Endothelial cell of umbilical vein (primary cell): ENCODE data around the gene HID1. TPM values are rescaled to one million over a fixed set of nuclear protein-coding genes. Genes with fewer than 3 reads are reported as not detected.

ENCODE experiments used
- BruUV-seq: library from RNA; stranded (reverse); fragments of 400-500 nt; replicated peaks from 2 replicates; lab custom pipeline; 2021; lab: Mats Ljungman, UMichigan
- CTCF ChIA-PET: fragments of 300-600, 350-600 bp; sonication (Branson Sonifier 250); formaldehyde crosslinking; loops from one replicate; lab custom pipeline; 2021; ENCODE audit warnings: antibody characterized with exemption, inconsistent platforms; lab: Charles Lee
- POLR2A ChIA-PET: fragments of 300-600, 350-600 bp; sonication (Branson Sonifier 250); formaldehyde crosslinking; loops from one replicate; lab custom pipeline; 2021; ENCODE audit warnings: antibody characterized with exemption, inconsistent platforms; lab: Charles Lee
- DNase-seq: peaks from one replicate; pipeline ENCODE4 v3.0.0-alpha.2; 2011; ENCODE audit warnings: low read depth, low spot score
- FAIRE-seq: peaks from 2 replicates; lab custom pipeline; 2011; peaks lifted over from hg19 to GRCh38; lab: Jason Lieb, UNC
- H2AFZ ChIP-seq: 2 replicates; pipeline ENCODE4 v1.6.0; 2012; ENCODE audit warnings: low read depth, low read length, control low read depth, inconsistent platforms
- H3K27ac ChIP-seq: 2 replicates; pipeline ENCODE4 v1.5.1; 2011; ENCODE audit warnings: low read depth, mild to moderate bottlenecking, control low read depth, low read length, moderate library complexity; ENCODE audit not compliant: insufficient read depth
- H3K27me3 ChIP-seq, 2 experiments: 2 replicates each; pipeline versions ENCODE4 v1.6.0 to v1.6.1; 2011; ENCODE audit warnings: low read length in 2 of 2, mixed read lengths in 1 of 2; ENCODE audit not compliant: control insufficient read depth in 2 of 2, insufficient read depth in 2 of 2
- H3K36me3 ChIP-seq, 2 experiments: 2 replicates in 1 of 2; 3 replicates in 1 of 2; pipeline ENCODE4 v1.5.1; 2011; ENCODE audit warnings: low read length in 2 of 2, mild to moderate bottlenecking in 1 of 2, moderate library complexity in 1 of 2; ENCODE audit not compliant: control insufficient read depth in 2 of 2, insufficient read depth in 2 of 2; ENCODE audit errors: extremely low read depth in 1 of 2
- H3K4me1 ChIP-seq: 3 replicates; pipeline ENCODE4 v1.5.1; 2011; ENCODE audit warnings: mild to moderate bottlenecking, low read length; ENCODE audit not compliant: control insufficient read depth, insufficient read depth; ENCODE audit errors: extremely low read depth
- H3K4me2 ChIP-seq: 2 replicates; pipeline ENCODE4 v1.6.1; 2011; ENCODE audit warnings: low read length, control low read depth, mixed read lengths; ENCODE audit not compliant: insufficient read depth
- H3K4me3 ChIP-seq, 3 experiments: fragments of 200-600 bp in 1 of 3; sonication (generic), shearing (Covaris generic) in 1 of 3; replicated peaks in 1 of 3; 2 replicates each; pipeline ENCODE4 v1.5.1; 2011 to 2016; ENCODE audit warnings: control low read depth in 3 of 3, low read length in 3 of 3, mild to moderate bottlenecking in 2 of 3, inconsistent platforms in 1 of 3, low read depth in 1 of 3, moderate library complexity in 1 of 3; ENCODE audit not compliant: insufficient read depth in 1 of 3
- H3K79me2 ChIP-seq: 2 replicates; pipeline ENCODE4 v1.6.0; 2012; ENCODE audit warnings: low read length, inconsistent platforms; ENCODE audit not compliant: control insufficient read depth, insufficient read depth
- H3K9ac ChIP-seq: replicated peaks from 2 replicates; pipeline ENCODE3; 2011; ENCODE audit warnings: low read length, control low read depth; ENCODE audit not compliant: insufficient read depth; ENCODE audit errors: extremely low read depth
- H3K9me1 ChIP-seq: replicated peaks from 3 replicates; pipeline ENCODE4 v1.6.0; 2011; ENCODE audit warnings: mild to moderate bottlenecking, low read length; ENCODE audit not compliant: control insufficient read depth, insufficient read depth; ENCODE audit errors: extremely low read depth
- H3K9me3 ChIP-seq: replicated peaks from 2 replicates; pipeline ENCODE4 v1.5.1; 2012; ENCODE audit warnings: low read length, inconsistent platforms; ENCODE audit not compliant: control insufficient read depth, insufficient read depth
- H4K20me1 ChIP-seq: replicated peaks from 2 replicates; pipeline ENCODE3; 2011; ENCODE audit warnings: mild to moderate bottlenecking, low read length; ENCODE audit not compliant: control insufficient read depth, insufficient read depth; ENCODE audit errors: extremely low read depth
- CTCF ChIP-seq, 2 donors: IDR thresholded peaks; 1 replicate in 1 of 2; 2 replicates in 1 of 2; pipeline ENCODE4 v1.5.1; 2011; ENCODE audit warnings: low read length in 2 of 2, mild to moderate bottlenecking in 2 of 2, moderate library complexity in 2 of 2, control low read depth in 1 of 2, inconsistent platforms in 1 of 2, low read depth in 1 of 2; ENCODE audit not compliant: insufficient read depth in 1 of 2; ENCODE audit errors: extremely low read depth in 1 of 2
- FOS ChIP-seq: IDR thresholded peaks from 2 replicates; pipeline ENCODE4 v1.6.1; 2011; ENCODE audit warnings: mild to moderate bottlenecking, low read length, moderate library complexity, borderline replicate concordance; ENCODE audit not compliant: insufficient read depth
- GATA2 ChIP-seq: IDR thresholded peaks from 2 replicates; pipeline ENCODE4 v1.7.0; 2011; ENCODE audit warnings: low read depth, mild to moderate bottlenecking, moderate library complexity, mixed read lengths, low read length; ENCODE audit not compliant: insufficient read length, insufficient read depth
- MAX ChIP-seq: IDR thresholded peaks from 2 replicates; pipeline ENCODE4 v1.6.1; 2011; ENCODE audit not compliant: insufficient read depth, insufficient read length
- MYC ChIP-seq: IDR thresholded peaks from one replicate; pipeline ENCODE4 v1.6.1; 2011; ENCODE audit warnings: mild to moderate bottlenecking, low read depth, low read length
- POLR2A ChIP-seq: IDR thresholded peaks from 2 replicates; pipeline ENCODE4 v1.6.1; 2012; ENCODE audit warnings: low read depth, mild to moderate bottlenecking, control low read depth, low read length
- POLR2AphosphoS5 ChIP-seq: IDR thresholded peaks from 2 replicates; pipeline ENCODE4 v1.6.1; 2012; ENCODE audit warnings: low read depth, mild to moderate bottlenecking, control low read depth, low read length, moderate library complexity; ENCODE audit not compliant: insufficient read depth
- dilution Hi-C: fragments of 300-500 bp; cut with MboI; formaldehyde crosslinking; loops from one replicate; pipeline ENCODE4 v1.15.0; 2019; ENCODE audit warnings: low sequenced_read_pairs; ENCODE audit not compliant: extremely low pct_ligation_motif_present
- intact Hi-C: fragments of 100-400 bp; cut with micrococcal nuclease; formaldehyde crosslinking; loops from one replicate; pipeline ENCODE4 v1.10.0; 2022
- polyA plus RNA-seq, 4 experiments: library from polyadenylated mRNA; depleted of rRNA in 3 of 4; stranded (reverse) in 3 of 4; unstranded in 1 of 4; fragments of >200 nt; gene quantifications; 2 replicates each; pipeline versions ENCODE4 v1.2.1 to v1.2.3, GENCODE V29; 2011 to 2012; ENCODE audit warnings: missing spikeins in 1 of 4
- total RNA-seq: library from RNA; stranded (reverse); gene quantifications from 2 replicates; pipeline ENCODE4 v1.2.3, GENCODE V29; 2021

HID1 gene
- total and polyA plus RNA-seq, 2 donors (not counting 3 experiments of a cell fraction or from before 2014, with no cell fraction given): 41.4 to 53.3 TPM

- Histone ChIP-seq H3K79me2 (no peaks in the 10 kb centered on the region), H3K4me1 (no peaks in the 10 kb centered on the region), H3K9me1 (no peaks in the 10 kb centered on the region), H2AFZ (no peak overlapping the region), H3K27me3 (no peaks in the 10 kb centered on the region), H3K4me3 (no peak overlapping the region), H3K4me2 (no peak overlapping the region), H3K27ac (no peak overlapping the region), H3K9ac (no peak overlapping the region), H3K36me3 (no peaks in the 10 kb centered on the region), H3K9me3 (no peaks in the 10 kb centered on the region), H4K20me1 (no peaks in the 10 kb centered on the region)
- DNase-seq (no peak), FAIRE-seq (no peak)
- ChIA-PET POLR2A (interaction anchor here (0.8 to 1.7 kb wide), 5 partner anchors 12 to 241 kb away, joined by 3 to 10 read pairs (median 4); partner anchors contain the start of genes HID1, JPT1 and MRPL58), CTCF (interaction anchor here (0.5 to 4.8 kb wide), 44 partner anchors 9 to 310 kb away, joined by 3 to 134 read pairs (median 10); partner anchors contain the start of genes ARMC7, ATP5PD, CDR2L and FDXR)
- intact Hi-C loops: loop anchor here (1.0 to 2.0 kb wide), 7 partner anchors 52 to 241 kb away; partner anchors contain the start of genes KCTD2, MRPL58 and NT5C
- peak; percentile 50 for TF ChIP-seq MAX
- no peak for TF ChIP-seq POLR2A
- no peak for TF ChIP-seq MYC
- TF ChIP-seq POLR2AphosphoS5: no peak
- TF ChIP-seq CTCF (IDR thresholded peaks at IDR 0.05; ENCODE audit: extremely low read depth in 1 of 2, insufficient read depth in 1 of 2, low read depth in 1 of 2, low read length in 2 of 2): no peak
- TF ChIP-seq GATA2: no peak
- TF ChIP-seq FOS: no peak
- no TSS peak for BruUV-seq
- dilution Hi-C loops: no loop called here
Measured at GRCh38 chr17:74960570-74961342, 11.8 kb downstream of the HID1 start.
